ENCODE results near the gene ZNF33A.
"Not testable (repeated sequence)": the region's sequence is repeated elsewhere in the genome, so short reads cannot be mapped to it uniquely, and the experiment has no call there.

Gene ZNF33A

GRCh38 chr10:38045129-38045528 is 34.7 kb downstream of the ZNF33A start:
- no peak for DNase-seq (ENCODE audit: low spot score)

GRCh38 chr10:38047666-38048065 is 37.2 kb downstream of the ZNF33A start:
- no peak for DNase-seq (ENCODE audit: low spot score)

GRCh38 chr10:38050212-38050611 is 39.7 kb downstream of the ZNF33A start:
- DNase-seq (ENCODE audit: low spot score): no peak

GRCh38 chr10:38054361-38054797 is 43.9 kb downstream of the ZNF33A start:
- no peak for DNase-seq (ENCODE audit: low spot score)

- not testable (repeated sequence) for DNase-seq (ENCODE audit: low spot score)
These were observed 44.9 kb downstream of the ZNF33A start for GRCh38 chr10:38055274-38055894.

- DNase-seq (ENCODE audit: low spot score): not testable (repeated sequence)
These were observed 59.2 kb downstream of the ZNF33A start for GRCh38 chr10:38069663-38070062.

GRCh38 chr10:38070501-38070900 is 60.0 kb downstream of the ZNF33A start:
- DNase-seq (ENCODE audit: low spot score): no peak

- no peak for DNase-seq (ENCODE audit: low spot score)
These were observed 62.1 kb downstream of the ZNF33A start for GRCh38 chr10:38072552-38072951.

GRCh38 chr10:38076687-38077086 is 66.2 kb downstream of the ZNF33A start:
- no peak for DNase-seq (ENCODE audit: low spot score)

- not testable (repeated sequence) for DNase-seq (ENCODE audit: low spot score)
These were observed 82.8 kb downstream of the ZNF33A start for GRCh38 chr10:38093318-38093717.

- DNase-seq (ENCODE audit: low spot score): no peak
These were observed 83.3 kb downstream of the ZNF33A start for GRCh38 chr10:38093816-38094157.

- DNase-seq (ENCODE audit: low spot score): peak; percentile 77
These were observed 83.9 kb downstream of the ZNF33A start, which contains the start of gene ZNF37A for GRCh38 chr10:38094158-38094926. Gene ZNF37A (plus strand): TSS chr10:38094337. CDS start chr10:38096618, 2,281 bp downstream.

- DNase-seq (ENCODE audit: low spot score): peak; percentile 47
These were observed 84.6 kb downstream of the ZNF33A start for GRCh38 chr10:38094927-38095574.

- no peak for DNase-seq (ENCODE audit: low spot score)
These were observed 92.4 kb downstream of the ZNF33A start for GRCh38 chr10:38102880-38103279.

GRCh38 chr10:38103756-38104155 is 93.3 kb downstream of the ZNF33A start:
- no peak for DNase-seq (ENCODE audit: low spot score)

- no peak for DNase-seq (ENCODE audit: low spot score)
These were observed 101.7 kb downstream of the ZNF33A start for GRCh38 chr10:38112159-38112558.

All from ecto neural progenitor cell (in vitro differentiated cells).